Upper lobe of right lung (tissue), 1 donor: Measurements from ENCODE around the gene SERTAD3. TPM values are rescaled to one million over a fixed set of nuclear protein-coding genes. Genes with fewer than 3 reads are reported as not detected.
A peak's percentile ranks its signal among the peaks of the same experiment; 100 is the strongest.

Experiments
- ATAC-seq: fragments of 200-7000 bp; cut with Tn5 transposase; one replicate; pipeline ENCODE4 v1.9.1; 2020; ENCODE audit warnings: mild to moderate bottlenecking, moderate library complexity
- DNase-seq: peaks from one replicate; pipeline ENCODE4 v3.0.0-alpha.2; 2020
- H3K27ac ChIP-seq: fragments of 200-600 bp; one replicate; pipeline ENCODE4 v1.8.0; 2022
- H3K27me3 ChIP-seq: fragments of 200-600 bp; one replicate; pipeline ENCODE4 v1.8.0; 2022; ENCODE audit warnings: mild to moderate bottlenecking
- H3K36me3 ChIP-seq: fragments of 200-600 bp; one replicate; pipeline ENCODE4 v1.8.0; 2022
- H3K4me1 ChIP-seq: fragments of 200-600 bp; one replicate; pipeline ENCODE4 v1.8.0; 2022
- H3K4me3 ChIP-seq: fragments of 200-600 bp; one replicate; pipeline ENCODE4 v1.8.0; 2022; ENCODE audit warnings: mild to moderate bottlenecking
- H3K9me3 ChIP-seq: fragments of 200-600 bp; one replicate; pipeline ENCODE4 v1.8.0; 2022
- intact Hi-C: fragments of 100-400 bp; cut with DNase I; formaldehyde crosslinking; loops from one replicate; pipeline ENCODE4 v1.11.0; 2022
- total RNA-seq: library from RNA; stranded (reverse); fragmentation: NEBNext Ultra II Directional; extraction: Animal tissue kit (Norgen Biotek cat#: 25700); gene quantifications from one replicate; pipeline ENCODE4 v1.2.1, GENCODE V29; 2021
- TF ChIP-seq, protein P1 (sequence below): fragments of 200-600 bp; IDR thresholded peaks from one replicate; pipeline ENCODE4 v1.8.0; 2022; ENCODE audit warnings: antibody characterized with exemption
- donor health status: DM: no; HTN: yes; CAD: no; lungs with severe emphysema.

Gene SERTAD3
- total RNA-seq, 1 donor from 2014 or later: 32.6 TPM

GRCh38 chr19:40445780-40446262 is 1.7 kb upstream of the SERTAD3 start:
- H3K4me1 ChIP-seq: peaks cover 17% of the 10 kb centered on the region

DNA sequence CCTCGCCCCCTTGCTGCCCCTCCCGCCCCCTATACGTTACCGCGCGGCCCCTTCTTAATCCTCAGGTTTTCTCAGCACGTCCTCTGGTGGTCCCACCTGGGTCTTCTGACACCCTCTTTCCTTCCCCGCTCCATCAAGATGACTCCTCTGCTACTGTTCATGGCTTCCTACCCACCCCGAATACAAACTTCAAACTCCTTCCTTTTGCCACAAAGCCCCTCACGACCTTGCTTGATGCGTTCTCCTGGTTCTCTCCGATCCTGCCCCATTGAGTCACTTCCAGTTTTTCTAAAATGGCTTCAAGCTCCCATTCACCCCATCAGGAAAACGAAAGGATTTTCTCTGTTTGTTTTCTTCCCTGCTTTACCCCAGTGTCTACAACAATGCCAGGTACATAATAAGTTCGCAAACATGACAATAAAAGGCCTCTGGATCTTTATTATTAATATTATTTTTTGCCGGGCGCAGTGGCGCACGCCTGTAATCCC is 734 bp upstream of the SERTAD3 start:
- Histone ChIP-seq H3K4me3 (peak overlapping the region; percentile 95), H3K27me3 (no peaks in the 10 kb centered on the region), H3K9me3 (no peaks in the 10 kb centered on the region), H3K4me1 (peaks cover 17% of the 10 kb centered on the region), H3K36me3 (peaks cover 47% of the 10 kb centered on the region), H3K27ac (peak overlapping the region; percentile 95)
- DNase-seq: no peak
- no peak for ATAC-seq
- intact Hi-C loops: no loop called here
- TF ChIP-seq, protein P1, sequence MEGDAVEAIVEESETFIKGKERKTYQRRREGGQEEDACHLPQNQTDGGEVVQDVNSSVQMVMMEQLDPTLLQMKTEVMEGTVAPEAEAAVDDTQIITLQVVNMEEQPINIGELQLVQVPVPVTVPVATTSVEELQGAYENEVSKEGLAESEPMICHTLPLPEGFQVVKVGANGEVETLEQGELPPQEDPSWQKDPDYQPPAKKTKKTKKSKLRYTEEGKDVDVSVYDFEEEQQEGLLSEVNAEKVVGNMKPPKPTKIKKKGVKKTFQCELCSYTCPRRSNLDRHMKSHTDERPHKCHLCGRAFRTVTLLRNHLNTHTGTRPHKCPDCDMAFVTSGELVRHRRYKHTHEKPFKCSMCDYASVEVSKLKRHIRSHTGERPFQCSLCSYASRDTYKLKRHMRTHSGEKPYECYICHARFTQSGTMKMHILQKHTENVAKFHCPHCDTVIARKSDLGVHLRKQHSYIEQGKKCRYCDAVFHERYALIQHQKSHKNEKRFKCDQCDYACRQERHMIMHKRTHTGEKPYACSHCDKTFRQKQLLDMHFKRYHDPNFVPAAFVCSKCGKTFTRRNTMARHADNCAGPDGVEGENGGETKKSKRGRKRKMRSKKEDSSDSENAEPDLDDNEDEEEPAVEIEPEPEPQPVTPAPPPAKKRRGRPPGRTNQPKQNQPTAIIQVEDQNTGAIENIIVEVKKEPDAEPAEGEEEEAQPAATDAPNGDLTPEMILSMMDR: no peak

More at GRCh38 chr19:40445780-40446262, 1.7 kb upstream of the SERTAD3 start:
- Histone ChIP-seq H3K36me3 (peaks cover 45% of the 10 kb centered on the region), H3K27me3 (no peaks in the 10 kb centered on the region), H3K4me3 (no peak overlapping the region), H3K27ac (no peak overlapping the region), H3K9me3 (no peaks in the 10 kb centered on the region)
- ATAC-seq (no peak), DNase-seq (no peak)
- intact Hi-C loops: no loop called here
- TF ChIP-seq, protein P1: no peak

DNA sequence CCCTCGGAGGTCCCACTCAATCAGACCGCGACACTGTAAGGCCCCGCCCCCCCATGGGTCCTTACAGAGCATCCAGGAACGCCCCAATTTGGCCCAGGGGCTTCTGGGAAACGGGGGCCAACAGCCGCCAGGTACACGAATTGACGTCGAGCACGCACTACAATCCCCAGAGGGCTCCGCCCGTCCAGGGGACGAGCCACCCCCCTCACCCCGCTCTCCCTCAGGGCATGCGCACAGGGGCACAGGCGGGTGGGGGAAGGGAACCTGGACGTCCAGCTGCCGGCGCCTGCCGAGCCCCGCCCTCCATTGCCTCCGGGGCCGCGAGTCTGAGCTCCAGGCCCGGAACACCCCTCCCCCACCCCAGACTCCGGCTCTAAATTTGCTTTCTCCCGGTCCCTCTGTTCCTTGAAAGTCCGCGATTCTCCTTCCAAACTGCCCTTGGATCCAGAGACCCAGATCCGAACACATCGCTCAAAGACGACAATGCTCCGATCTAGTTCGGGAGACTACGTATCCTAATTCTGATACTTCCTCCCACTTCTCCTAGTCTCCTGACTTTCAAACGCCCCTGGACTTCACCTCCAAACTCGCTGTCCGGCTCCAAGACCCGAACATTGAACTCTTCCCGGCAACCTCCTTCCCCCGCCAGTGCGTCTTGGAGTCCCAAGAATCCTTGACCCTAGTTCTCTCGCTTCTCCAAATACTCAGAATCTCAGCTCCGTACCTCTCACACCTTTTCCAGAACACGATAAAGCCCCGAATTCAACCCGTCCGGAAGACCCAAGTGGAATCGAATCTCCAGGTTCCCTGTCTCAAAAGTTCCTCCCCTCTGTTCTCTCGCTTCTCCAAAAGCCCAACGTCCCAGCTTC is 770 bp downstream of the SERTAD3 start:
- Histone ChIP-seq H3K4me3 (peak overlapping the region; percentile 95), H3K36me3 (peaks cover 33% of the 10 kb centered on the region), H3K4me1 (peaks cover 17% of the 10 kb centered on the region), H3K27me3 (no peaks in the 10 kb centered on the region), H3K27ac (peak overlapping the region; percentile 95), H3K9me3 (no peaks in the 10 kb centered on the region)
- TF ChIP-seq, protein P1: no peak
- DNase-seq (peak; percentile 99), ATAC-seq (peak; percentile 92)
- intact Hi-C loops: no loop called here

DNA sequence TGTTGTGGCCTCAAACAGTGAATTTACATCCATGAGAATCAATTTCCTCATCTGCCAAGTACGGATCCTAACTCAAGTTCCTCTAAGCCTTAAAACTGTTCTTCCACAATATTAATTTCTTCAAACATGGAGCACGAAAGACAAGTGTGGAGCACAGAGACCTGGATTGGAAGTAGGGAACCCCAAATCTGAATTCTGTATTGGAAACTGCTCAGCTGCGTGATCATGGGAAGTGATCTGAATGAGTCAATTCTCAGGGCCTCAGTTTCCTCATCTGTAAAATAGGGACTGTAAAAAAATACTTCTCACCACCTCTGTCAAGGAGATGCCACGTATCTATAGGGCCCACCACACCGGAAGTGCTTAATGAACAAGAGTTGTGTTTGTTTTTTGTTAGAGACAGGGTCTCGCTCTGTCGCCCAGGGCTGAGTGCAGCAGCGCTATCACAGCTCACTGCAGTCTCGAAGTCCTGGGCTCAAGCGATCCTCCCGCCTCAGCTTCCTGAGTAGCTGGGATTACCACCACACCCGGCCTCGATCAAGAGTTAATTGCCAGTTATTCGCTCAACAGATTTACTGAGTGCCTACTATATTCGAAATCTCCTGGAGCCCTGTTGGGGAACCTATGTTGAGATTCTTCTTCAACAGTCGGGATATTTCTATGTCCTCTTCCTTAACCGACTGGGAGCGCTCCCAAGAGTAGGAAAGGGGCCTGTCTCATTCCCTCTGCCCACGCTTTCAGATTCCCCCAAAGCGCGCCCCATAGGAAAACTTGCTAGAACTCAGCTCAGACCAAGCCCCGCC is 1.6 kb downstream of the SERTAD3 start:
- DNase-seq (no peak), ATAC-seq (no peak)
- Histone ChIP-seq H3K4me1 (peaks cover 17% of the 10 kb centered on the region), H3K27ac (peak overlapping the region; percentile 59), H3K4me3 (peak overlapping the region; percentile 95), H3K9me3 (no peaks in the 10 kb centered on the region), H3K27me3 (no peaks in the 10 kb centered on the region), H3K36me3 (peaks cover 25% of the 10 kb centered on the region)
- TF ChIP-seq, protein P1: no peak
- intact Hi-C loops: no loop called here

- intact Hi-C loops: no loop called here
- DNase-seq: no peak
- ATAC-seq: no peak
- H3K4me3 ChIP-seq: no peak overlapping the region
- no peaks in the 10 kb centered on the region for H3K9me3 ChIP-seq
- H3K36me3 ChIP-seq: peaks cover 19% of the 10 kb centered on the region
- no peaks in the 10 kb centered on the region for H3K27me3 ChIP-seq
- peaks cover 17% of the 10 kb centered on the region for H3K4me1 ChIP-seq
- TF ChIP-seq, protein P1: no peak
- no peak overlapping the region for H3K27ac ChIP-seq
Observed at GRCh38 chr19:40441719-40442253, 2.3 kb downstream of the SERTAD3 start.
